ENCODE results near the gene FGGY. TPM values are rescaled to one million over a fixed set of nuclear protein-coding genes. Genes with fewer than 3 reads are reported as not detected.
A peak's percentile ranks its signal among the peaks of the same experiment; 100 is the strongest.

FGGY gene
- total and polyA plus RNA-seq, 11 donors = 7.2 to 42.9 (median 32.0) TPM

- Histone ChIP-seq H3K27ac (no peak overlapping the region), H3K36me3 (no peaks in the 10 kb centered on the region), H3K27me3 (no peaks in the 10 kb centered on the region), H3K4me3 (no peak overlapping the region), H3K9me3 (no peaks in the 10 kb centered on the region), H3K4me1 (peaks cover 0 to 28% (median 4%) of the 10 kb centered on the region in 12 donors)
- 87 to 96% (median 92%) methylated on average over 2 of the region's 2 CpGs for WGBS, 4 donors
- TF ChIP-seq POLR2A (IDR thresholded peaks at IDR 0.05) = no peak
- TF ChIP-seq CTCF (IDR thresholded peaks at IDR 0.05) = no peak
- DNase-seq (no peak), ATAC-seq (no peak)
- intact Hi-C loops (cut with DNase I) = no loop called here
Measured at GRCh38 chr1:59686574-59686973, 389.7 kb downstream of the FGGY start.

GRCh38 chr1:59687081-59687480 is 390.2 kb downstream of the FGGY start:
- Histone ChIP-seq H3K36me3 (no peaks in the 10 kb centered on the region), H3K27ac (no peak overlapping the region), H3K4me1 (peaks cover 0 to 33% (median 6%) of the 10 kb centered on the region in 12 donors), H3K27me3 (no peaks in the 10 kb centered on the region), H3K9me3 (no peaks in the 10 kb centered on the region), H3K4me3 (no peak overlapping the region)
- ATAC-seq = peak in 1 of 4 donors; percentile 26
- TF ChIP-seq POLR2A (IDR thresholded peaks at IDR 0.05) = no peak
- TF ChIP-seq CTCF (IDR thresholded peaks at IDR 0.05) = no peak
- 73 to 82% (median 76%) methylated on average over 2 of the region's 2 CpGs for WGBS, 4 donors
- intact Hi-C loops (cut with DNase I) = no loop called here
- no peak for DNase-seq

- intact Hi-C loops (cut with DNase I) = no loop called here
- ATAC-seq (no peak), DNase-seq (no peak)
- H3K27ac ChIP-seq = peak overlapping the region in 1 of 12 donors; percentile 18
- no peaks in the 10 kb centered on the region for H3K36me3 ChIP-seq
- no peaks in the 10 kb centered on the region for H3K27me3 ChIP-seq
- TF ChIP-seq CTCF (IDR thresholded peaks at IDR 0.05) (no peak), POLR2A (IDR thresholded peaks at IDR 0.05) (no peak)
- H3K9me3 ChIP-seq = no peaks in the 10 kb centered on the region
- peaks cover 0 to 38% (median 6%) of the 10 kb centered on the region in 12 donors for H3K4me1 ChIP-seq
- no peak overlapping the region for H3K4me3 ChIP-seq
- 90 to 95% (median 92%) methylated on average over 5 of the region's 5 CpGs for WGBS, 4 donors
Measured at GRCh38 chr1:59688976-59689375, 392.1 kb downstream of the FGGY start.

- 94 to 100% (median 98%) methylated on average over 1 of the region's 1 CpG for WGBS, 4 donors
- no peak for TF ChIP-seq CTCF (IDR thresholded peaks at IDR 0.05)
- no peak for TF ChIP-seq POLR2A (IDR thresholded peaks at IDR 0.05)
Measured at GRCh38 chr1:59689730-59690129, 392.8 kb downstream of the FGGY start.

More at GRCh38 chr1:59689730-59690129, 392.8 kb downstream of the FGGY start:
- DNase-seq = no peak
- H3K4me3 ChIP-seq = no peak overlapping the region
- intact Hi-C loops (cut with DNase I) = loop anchor here in 9 of 10 donors (5.0 to 10.0 kb wide), 8 partner anchors 245 to 915 kb away; partner anchors contain the start of genes FGGY (in 5 of the 9) and JUN (in 1 of the 9)
- H3K27me3 ChIP-seq = no peaks in the 10 kb centered on the region
- no peak for ATAC-seq
- peak overlapping the region in 1 of 12 donors; percentile 18 for H3K27ac ChIP-seq
- no peaks in the 10 kb centered on the region for H3K36me3 ChIP-seq
- H3K9me3 ChIP-seq = no peaks in the 10 kb centered on the region
- peaks cover 0 to 38% (median 6%) of the 10 kb centered on the region in 12 donors for H3K4me1 ChIP-seq
